ENCODE results near the gene NAA80.
"Not testable (repeated sequence)": the region's sequence is repeated elsewhere in the genome, so short reads cannot be mapped to it uniquely, and the experiment has no call there.

The NAA80 gene

GRCh38 chr3:50286322-50287227, 12.6 kb downstream of the NAA80 start:
- no peak for DNase-seq (ENCODE audit: low read depth)
- H3K4me3 ChIP-seq (ENCODE audit: low read depth, low read length): no peak overlapping the region
- no peak for TF ChIP-seq CTCF (conservative IDR thresholded peaks at IDR 0.05; ENCODE audit: low read depth, low read length)

GRCh38 chr3:50284121-50284520, 15.1 kb downstream of the NAA80 start:
- not testable (repeated sequence) for H3K4me3 ChIP-seq (ENCODE audit: low read depth, low read length); DNase-seq (ENCODE audit: low read depth)

DNA sequence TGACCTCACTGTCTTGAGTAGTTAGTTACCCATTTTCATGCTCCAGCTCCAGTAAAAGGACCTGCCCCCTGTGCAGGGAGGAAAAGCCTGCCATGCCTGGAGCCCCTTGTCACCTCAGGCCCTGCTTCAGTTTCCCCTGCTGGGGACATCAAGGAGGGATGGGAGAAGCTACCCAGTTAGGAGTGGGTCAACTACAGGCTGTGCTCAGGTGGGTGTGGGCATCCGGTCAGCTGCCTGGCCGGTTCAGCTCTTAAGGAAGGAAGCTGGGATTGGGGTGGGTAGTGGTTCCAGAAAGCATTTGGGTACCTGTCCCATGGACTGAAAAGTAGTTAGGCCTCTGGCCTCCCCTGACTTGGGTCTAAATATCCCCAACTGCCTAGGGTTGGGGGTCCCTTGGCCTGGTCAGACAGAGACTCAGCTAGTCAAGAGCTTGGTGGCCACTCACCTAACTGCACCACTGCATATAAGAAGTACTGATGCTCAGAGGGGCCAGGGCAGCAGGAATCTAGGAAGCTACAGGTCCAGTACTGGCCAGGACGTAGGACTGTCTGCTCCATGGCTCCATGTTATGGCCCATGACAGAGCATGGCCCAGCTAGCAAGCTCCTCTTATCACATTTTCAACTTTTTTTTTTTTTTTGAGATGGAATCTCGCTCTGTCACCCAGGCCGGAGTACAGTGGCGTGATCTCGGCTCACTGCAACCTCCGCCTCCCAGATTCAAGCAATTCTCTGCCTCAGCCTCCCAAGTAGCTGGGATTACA, 19.8 kb downstream of the NAA80 start:
- TF ChIP-seq CTCF (conservative IDR thresholded peaks at IDR 0.05; ENCODE audit: low read depth, low read length): no peak
- H3K4me3 ChIP-seq (ENCODE audit: low read depth, low read length): no peak overlapping the region
- DNase-seq (ENCODE audit: low read depth): no peak

DNA sequence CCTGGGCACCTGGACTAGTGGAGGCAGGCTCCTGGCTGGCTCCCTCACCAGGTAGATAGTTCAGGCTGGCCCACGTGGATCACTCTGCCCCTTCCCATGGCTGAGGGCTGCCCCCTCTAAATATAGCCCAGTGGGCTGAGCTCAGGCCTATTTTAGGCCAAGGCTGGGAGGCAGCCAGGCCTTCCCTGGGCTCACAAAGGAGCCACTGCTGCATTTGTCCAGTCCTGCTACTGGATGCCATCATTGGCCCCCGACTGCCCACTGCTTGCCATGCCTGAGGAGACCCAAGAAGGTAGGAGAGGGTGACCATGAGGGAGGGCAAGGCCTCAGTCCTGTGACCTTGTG, 20.4 kb downstream of the NAA80 start, which contains the start of gene LSMEM2:
LSMEM2 (plus strand) TSS at position 208 of the 345 bp plus-strand sequence; CDS start at position 235, 27 bp downstream.
- DNase-seq (ENCODE audit: low read depth): no peak
- no peak within 1 kb of the TSS for H3K4me3 ChIP-seq (ENCODE audit: low read depth, low read length)
- no peak for TF ChIP-seq CTCF (conservative IDR thresholded peaks at IDR 0.05; ENCODE audit: low read depth, low read length)

- no peak for DNase-seq (ENCODE audit: low read depth)
- H3K4me3 ChIP-seq (ENCODE audit: low read depth, low read length): no peak overlapping the region
- no peak for TF ChIP-seq CTCF (conservative IDR thresholded peaks at IDR 0.05; ENCODE audit: low read depth, low read length)
Measured at GRCh38 chr3:50278123-50278879, 20.9 kb downstream of the NAA80 start.

DNA sequence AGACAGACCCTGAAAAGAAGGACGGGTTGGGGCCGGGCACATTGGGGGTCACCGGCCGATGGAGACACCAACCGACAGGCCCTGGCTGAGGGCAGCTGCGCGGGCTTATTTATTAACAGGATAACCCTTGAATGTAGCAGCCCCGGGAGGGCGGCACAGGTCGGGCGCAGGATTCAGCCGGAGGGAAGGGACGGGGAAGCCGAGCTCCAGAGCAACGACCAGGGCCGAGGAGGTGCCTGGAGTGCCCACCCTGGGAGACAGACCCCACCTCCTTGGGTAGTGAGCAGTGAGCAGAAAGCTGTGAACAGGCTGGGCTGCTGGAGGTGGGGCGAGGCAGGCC, 22.5 kb downstream of the NAA80 start:
- no peak overlapping the region for H3K4me3 ChIP-seq (ENCODE audit: low read depth, low read length)
- no peak for TF ChIP-seq CTCF (conservative IDR thresholded peaks at IDR 0.05; ENCODE audit: low read depth, low read length)
- DNase-seq (ENCODE audit: low read depth): no peak

Data from choroid plexus epithelial cell (primary cell).